ENCODE data around the gene MGAT3.

Gene MGAT3

DNA sequence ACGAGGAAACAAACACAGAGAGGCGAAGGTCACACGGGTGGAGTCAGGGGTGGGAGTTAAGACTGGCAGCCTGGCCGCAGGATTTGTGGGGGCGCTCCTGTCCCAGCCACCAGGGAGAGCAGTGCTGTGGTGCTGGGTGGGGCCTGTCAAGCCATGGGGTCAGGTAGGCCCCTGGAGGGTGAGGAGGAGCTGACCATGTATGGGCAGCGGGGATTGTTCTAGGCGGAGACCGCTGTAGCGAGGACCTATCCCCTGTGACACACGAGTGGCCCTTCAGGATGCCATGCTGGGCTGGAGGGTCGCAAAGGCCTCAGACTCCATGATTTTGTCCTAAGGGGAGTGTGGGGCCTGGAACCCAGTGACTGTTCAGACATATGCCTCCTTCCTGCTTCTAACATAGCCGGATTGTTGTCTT, 77.3 kb downstream of the MGAT3 start:
- peak in 1 of 2 experiments; percentile 38 for DNase-seq

DNA sequence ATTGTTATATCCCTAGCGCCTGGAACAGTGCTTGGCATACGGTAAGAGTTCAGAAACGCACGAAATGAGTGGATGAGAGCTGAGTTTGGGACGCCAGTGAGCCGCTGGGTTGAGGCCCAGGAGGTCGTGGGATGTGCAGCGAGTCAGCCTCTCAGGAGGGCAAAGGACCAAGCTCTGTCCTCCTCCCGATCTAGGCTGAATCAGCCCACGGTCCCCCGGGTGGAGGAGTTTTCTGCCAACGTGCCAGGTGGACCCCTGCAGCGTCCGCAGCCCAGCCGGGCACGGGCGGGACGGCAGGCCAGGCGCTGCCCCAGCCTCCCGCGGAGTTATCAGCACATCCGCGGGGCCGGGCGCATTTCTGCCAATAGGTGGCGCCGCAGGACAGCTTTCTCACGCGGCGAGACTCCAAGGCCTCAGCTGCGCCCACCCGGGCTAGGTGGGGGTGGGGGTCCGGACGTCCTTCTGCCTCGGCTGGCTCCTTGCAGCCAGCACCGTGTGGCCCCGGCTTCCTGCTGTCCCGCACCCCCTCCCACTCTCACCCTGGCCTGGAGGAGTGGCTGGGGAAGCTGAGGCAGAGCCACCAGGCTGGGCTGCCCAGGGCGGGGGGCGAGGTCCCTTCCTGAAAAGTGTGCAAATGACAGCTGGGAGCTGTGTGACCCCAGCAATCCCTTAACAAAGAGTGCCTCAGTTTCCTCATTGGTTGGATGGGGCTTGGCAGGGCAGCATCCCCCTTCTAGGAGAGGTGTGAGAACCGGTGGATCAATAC, 78.0 kb downstream of the MGAT3 start:
- DNase-seq, result peak; percentile 59 to 74

DNA sequence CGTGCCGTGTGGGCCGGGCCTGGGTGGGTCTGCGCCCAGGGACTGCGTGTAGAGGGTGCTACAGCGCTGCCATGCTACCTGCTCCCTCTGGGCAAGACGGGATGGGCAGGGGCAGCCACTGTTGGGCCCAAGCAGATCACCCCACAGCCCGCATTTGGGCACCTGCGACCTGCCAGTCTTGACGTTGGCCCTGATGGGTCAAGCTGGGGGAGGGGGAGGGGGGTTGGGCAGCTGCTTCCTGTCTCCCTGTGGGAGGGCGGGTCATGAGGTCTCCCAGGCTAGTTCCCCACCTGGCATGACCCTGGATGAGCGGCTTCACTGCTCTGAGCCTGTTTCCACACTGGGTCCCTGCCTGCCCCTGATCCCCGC, 78.5 kb downstream of the MGAT3 start:
- DNase-seq, result peak; percentile 31 to 57

DNA sequence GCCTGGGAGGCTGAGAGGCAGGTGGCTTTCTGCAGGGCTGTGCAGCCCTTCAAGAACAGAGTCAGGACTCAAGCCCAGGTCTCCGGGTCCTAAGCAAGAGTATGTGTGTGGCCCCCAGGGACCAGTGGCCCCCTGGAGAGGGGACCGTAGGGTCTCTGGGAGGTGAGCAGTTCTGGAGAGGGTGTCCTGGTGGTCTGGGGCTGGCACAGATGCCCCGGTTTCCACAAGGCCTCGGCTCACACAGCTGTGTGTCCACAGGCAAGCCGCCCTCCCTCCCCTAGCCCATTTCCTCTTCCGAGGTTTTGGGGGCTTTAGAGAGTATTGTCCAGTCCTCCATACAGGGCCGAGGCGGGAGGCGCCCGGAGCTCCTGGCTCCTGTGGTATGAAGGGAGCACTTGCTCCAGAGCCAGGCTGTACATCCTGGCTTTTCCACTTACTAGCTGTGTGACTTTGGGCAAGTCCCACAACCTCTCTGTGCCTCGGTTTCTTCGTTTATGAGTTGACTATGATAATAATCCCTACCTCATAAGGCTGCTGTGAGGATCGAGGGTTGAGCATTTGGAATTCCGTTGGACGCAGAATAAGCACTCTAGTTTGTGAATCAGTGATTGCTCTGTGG, 79.1 kb downstream of the MGAT3 start:
- no peak for DNase-seq

DNA sequence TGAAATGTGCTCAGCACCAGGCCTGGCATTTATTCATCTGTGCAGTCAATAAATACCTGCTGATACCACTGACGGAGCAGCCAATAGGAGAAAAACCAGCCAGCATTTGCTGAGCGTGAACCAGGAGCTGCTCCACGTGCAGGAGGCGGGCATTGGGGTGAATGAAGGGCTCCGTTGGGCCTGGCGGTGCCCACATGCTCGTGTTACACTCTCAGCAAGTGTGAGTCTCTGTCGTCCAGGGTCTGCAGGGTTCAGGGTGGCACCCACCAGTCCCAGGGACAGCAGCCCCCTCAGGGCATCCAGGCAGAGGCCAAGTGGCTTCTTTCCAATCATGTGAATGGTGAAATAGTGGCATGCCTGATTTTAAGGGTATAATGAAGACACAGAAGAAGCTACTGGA, 79.9 kb downstream of the MGAT3 start:
- no peak for DNase-seq

DNA sequence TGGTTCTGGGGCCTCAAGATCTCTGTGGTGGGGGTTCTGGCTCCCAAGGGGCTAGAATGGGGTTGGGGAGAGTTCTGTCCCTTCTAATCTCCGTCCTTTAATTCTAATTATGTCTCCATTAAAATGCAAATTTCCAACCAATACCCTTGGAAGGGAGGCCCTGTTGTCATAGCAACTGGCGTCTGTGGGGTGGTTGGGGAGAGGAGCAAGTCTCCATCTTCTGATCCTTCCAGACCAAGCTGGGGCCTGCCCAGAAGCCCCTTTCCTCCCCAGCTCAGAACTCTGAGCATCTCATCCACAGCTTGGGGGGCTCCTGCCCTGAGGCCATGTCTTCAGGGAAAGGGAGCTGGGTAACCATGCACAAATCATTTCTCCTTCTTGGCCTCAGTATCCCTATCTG, 81.2 kb downstream of the MGAT3 start:
- no peak for DNase-seq

Data from SHP77 (cell line).